Activated CD8-positive, alpha-beta T cell treated with anti-CD3 and anti-CD28 coated beads, Interleukin-2, amount 10 ng/mL, durations not matched to agents 7 days and 5 days (primary cell): ENCODE results near the gene ILDR1. TPM values are rescaled to one million over a fixed set of nuclear protein-coding genes. Genes with fewer than 3 reads are reported as not detected.

Experiments
- total RNA-seq, 2 experiments: library from RNA; stranded (reverse); gene quantifications; one replicate each; pipeline ENCODE4 v1.2.3, GENCODE V29; 2021

The ILDR1 gene
- total RNA-seq, 2 experiments from 2014 or later, result 0.16 TPM; not detected in 1

Other genes with a start within 250 kb of the ILDR1 start
- gene IQCB1, start 187.2 kb downstream of the ILDR1 start, total RNA-seq, result 10 to 100 TPM; 35.8 to 40.2 TPM
- 10 to 100 TPM; 12.8 to 13.1 TPM for gene EAF2, start 187.0 kb downstream of the ILDR1 start, total RNA-seq
- gene SLC15A2, start 127.8 kb downstream of the ILDR1 start, total RNA-seq, result 1 to 10 TPM; 1.9 to 3.9 TPM
- gene CD86, start 33.1 kb upstream of the ILDR1 start, total RNA-seq, result 1 to 10 TPM in 1 of 2 experiments, under 1 TPM in 1; 0.95 to 1.5 TPM
- gene CASR, start 161.4 kb upstream of the ILDR1 start, total RNA-seq, result not detected